H9 (cell line): Measurements from ENCODE around the gene LMO1. TPM values are rescaled to one million over a fixed set of nuclear protein-coding genes. Genes with fewer than 3 reads are reported as not detected.

Experiments
- DNase-seq: peaks from one replicate; pipeline ENCODE4 v3.0.0-alpha.2; 2017
- H2AFZ ChIP-seq: one replicate; pipeline ENCODE4 v1.6.1; 2013; ENCODE audit warnings: mild to moderate bottlenecking, low read length, control low read depth, moderate library complexity
- H2AK5ac ChIP-seq: 2 replicates; pipeline ENCODE4 v1.6.1; 2013; ENCODE audit warnings: low read length, control low read depth, mixed read lengths; ENCODE audit not compliant: insufficient read length
- H2BK120ac ChIP-seq: one replicate; pipeline ENCODE4 v1.6.1; 2013; ENCODE audit warnings: low read depth, mild to moderate bottlenecking, low read length, control low read depth, inconsistent platforms; ENCODE audit not compliant: poor library complexity, severe bottlenecking
- H2BK12ac ChIP-seq: 2 replicates; pipeline ENCODE4 v1.6.1; 2013; ENCODE audit warnings: low read length, control low read depth, mixed read lengths, low read depth; ENCODE audit not compliant: insufficient read length
- H2BK15ac ChIP-seq: 2 replicates; pipeline ENCODE4 v1.6.1; 2013; ENCODE audit warnings: low read depth, low read length, control low read depth
- H2BK20ac ChIP-seq: one replicate; pipeline ENCODE4 v1.6.1; 2013; ENCODE audit warnings: low read depth, mild to moderate bottlenecking, low read length, control low read depth, inconsistent platforms; ENCODE audit not compliant: poor library complexity, severe bottlenecking
- H2BK5ac ChIP-seq: 2 replicates; pipeline ENCODE4 v1.6.1; 2013; ENCODE audit warnings: low read length, control low read depth, mixed read lengths; ENCODE audit not compliant: insufficient read length
- H3K14ac ChIP-seq: 2 replicates; pipeline ENCODE4 v1.6.1; 2013; ENCODE audit warnings: low read length, control low read depth; ENCODE audit not compliant: insufficient read depth
- H3K18ac ChIP-seq: 2 replicates; pipeline ENCODE4 v1.6.1; 2013; ENCODE audit warnings: low read depth, mild to moderate bottlenecking, mixed read lengths, low read length, control low read depth; ENCODE audit not compliant: insufficient read length
- H3K23ac ChIP-seq: 2 replicates; pipeline ENCODE4 v1.6.1; 2013; ENCODE audit warnings: low read length, control low read depth, mixed read lengths, low read depth; ENCODE audit not compliant: insufficient read length
- H3K23me2 ChIP-seq: 2 replicates; pipeline ENCODE4 v1.6.1; 2013; ENCODE audit warnings: low read depth, mild to moderate bottlenecking, mixed read lengths, low read length, control low read depth; ENCODE audit not compliant: insufficient read length, poor library complexity, severe bottlenecking
- H3K27ac ChIP-seq: 2 replicates; pipeline ENCODE4 v1.5.1; 2013; ENCODE audit warnings: low read length, control low read depth, mixed read lengths, low read depth; ENCODE audit not compliant: insufficient read length
- H3K27me3 ChIP-seq: 2 replicates; pipeline ENCODE4 v1.6.1; 2013; ENCODE audit warnings: low read length, control low read depth, inconsistent platforms; ENCODE audit not compliant: insufficient read depth
- H3K4ac ChIP-seq: 2 replicates; pipeline ENCODE4 v1.6.1; 2013; ENCODE audit warnings: low read depth, mild to moderate bottlenecking, control low read depth, inconsistent platforms, low read length, moderate library complexity
- H3K4me1 ChIP-seq: 2 replicates; pipeline ENCODE4 v1.6.1; 2013; ENCODE audit warnings: low read length, control low read depth, inconsistent platforms; ENCODE audit not compliant: insufficient read depth
- H3K4me2 ChIP-seq: 2 replicates; pipeline ENCODE4 v1.6.1; 2013; ENCODE audit warnings: low read length, control low read depth, mixed read lengths; ENCODE audit not compliant: insufficient read length, insufficient read depth
- H3K56ac ChIP-seq: 2 replicates; pipeline ENCODE4 v1.6.1; 2013; ENCODE audit warnings: low read depth, mild to moderate bottlenecking, mixed read lengths, low read length, control low read depth; ENCODE audit not compliant: insufficient read length
- H3K79me1 ChIP-seq: 2 replicates; pipeline ENCODE4 v1.6.1; 2013; ENCODE audit warnings: low read depth, mild to moderate bottlenecking, moderate library complexity, low read length, control low read depth, inconsistent platforms; ENCODE audit not compliant: insufficient read depth, poor library complexity, severe bottlenecking
- H3K79me2 ChIP-seq: 2 replicates; pipeline ENCODE4 v1.6.1; 2013; ENCODE audit warnings: low read length, control low read depth, inconsistent platforms; ENCODE audit not compliant: insufficient read depth
- H3K9ac ChIP-seq: 2 replicates; pipeline ENCODE4 v1.6.1; 2013; ENCODE audit warnings: low read length, control low read depth, mixed read lengths; ENCODE audit not compliant: insufficient read length; ENCODE audit errors: extremely low read depth
- H3K9me3 ChIP-seq: one replicate; pipeline ENCODE4 v1.6.1; 2013; ENCODE audit warnings: low read depth, low read length, inconsistent platforms; ENCODE audit not compliant: control insufficient read depth
- H3T11ph ChIP-seq: one replicate; pipeline ENCODE4 v1.6.1; 2013; ENCODE audit warnings: mild to moderate bottlenecking, low read length, control low read depth, inconsistent platforms
- H4K20me1 ChIP-seq: one replicate; pipeline ENCODE4 v1.6.1; 2013; ENCODE audit not compliant: control insufficient read depth, insufficient read length, insufficient read depth
- H4K5ac ChIP-seq: 2 replicates; pipeline ENCODE4 v1.6.1; 2013; ENCODE audit warnings: low read depth, mild to moderate bottlenecking, mixed read lengths, low read length, control low read depth; ENCODE audit not compliant: insufficient read length
- H4K8ac ChIP-seq: replicated peaks from 2 replicates; pipeline ENCODE4 v1.6.1; 2013; ENCODE audit warnings: low read length, control low read depth, mixed read lengths, low read depth; ENCODE audit not compliant: insufficient read length
- H4K91ac ChIP-seq: 2 replicates; pipeline ENCODE4 v1.6.1; 2013; ENCODE audit warnings: low read depth, mild to moderate bottlenecking, moderate library complexity, mixed read lengths, low read length, control low read depth; ENCODE audit not compliant: insufficient read length
- H3K27ac Mint-ChIP-seq, 3 experiments: 2 replicates in 2 of 3; 3 replicates in 1 of 3; pipeline ENCODE4 v1.8.0; 2020 to 2021; ENCODE audit warnings: mixed read lengths in 3 of 3, mild to moderate bottlenecking in 1 of 3, moderate library complexity in 1 of 3
- H3K27me3 Mint-ChIP-seq: 2 replicates; pipeline ENCODE4 v1.8.0; 2021; ENCODE audit warnings: low read depth, mild to moderate bottlenecking, moderate library complexity, mixed read lengths
- H3K36me3 Mint-ChIP-seq, 3 experiments: 2 replicates in 2 of 3; 3 replicates in 1 of 3; pipeline ENCODE4 v1.8.0; 2020 to 2021; ENCODE audit warnings: low read depth in 3 of 3, mixed read lengths in 3 of 3; ENCODE audit not compliant: insufficient read depth in 1 of 3
- H3K4me1 Mint-ChIP-seq, 2 experiments: 2 replicates each; pipeline ENCODE4 v1.8.0; 2020; ENCODE audit warnings: mixed read lengths in 2 of 2
- H3K4me3 Mint-ChIP-seq, 2 experiments: 2 replicates in 1 of 2; 3 replicates in 1 of 2; pipeline ENCODE4 v1.8.0; 2020 to 2021; ENCODE audit warnings: mild to moderate bottlenecking in 2 of 2, mixed read lengths in 2 of 2, moderate library complexity in 1 of 2
- H3K9me3 Mint-ChIP-seq, 2 experiments: 2 replicates in 1 of 2; 3 replicates in 1 of 2; pipeline ENCODE4 v1.8.0; 2020; ENCODE audit warnings: mild to moderate bottlenecking in 2 of 2, mixed read lengths in 2 of 2, moderate library complexity in 1 of 2
- WGBS: extraction: QIAGEN DNeasy Blood & Tissue Kit; methylation state at CpG from one replicate; pipeline ENCODE4 v1.1.7; 2013; ENCODE audit warnings: missing lambda C conversion rate, low lambda C conversion rate, mixed read lengths; ENCODE audit not compliant: insufficient read length; ENCODE audit errors: extremely low coverage; 5-methylcytosine and 5-hydroxymethylcytosine counted together
- total RNA-seq: library from RNA; stranded (reverse); gene quantifications from 2 replicates; pipeline ENCODE4 v1.2.1, GENCODE V29; 2021
- TF ChIP-seq, protein P1 (sequence below): fragments of 200-600 bp; sonication (generic); conservative IDR thresholded peaks from 3 replicates; pipeline ENCODE4 v1.8.0; 2021; ENCODE audit warnings: antibody characterized with exemption, mild to moderate bottlenecking

The LMO1 gene
- total RNA-seq, 1 experiment from 2014 or later, result 0.50 TPM

GRCh38 chr11:8271106-8271886, 7.6 kb upstream of the LMO1 start:
- Histone ChIP-seq H3K27ac (no peak overlapping the region), H3K18ac (no peak overlapping the region), H3K4me1 (no peaks in the 10 kb centered on the region), H3K23ac (no peak overlapping the region), H4K91ac (no peak overlapping the region), H3K23me2 (peaks cover 4% of the 10 kb centered on the region), H2BK15ac (no peak overlapping the region), H4K8ac (no peak overlapping the region), H4K5ac (no peak overlapping the region), H2BK20ac (no peak overlapping the region), H3K9me3 (no peaks in the 10 kb centered on the region), H3T11ph (no peak overlapping the region), H2AFZ (no peak overlapping the region), H3K56ac (no peak overlapping the region), H2BK12ac (no peak overlapping the region), H3K27me3 (peaks cover 40% of the 10 kb centered on the region), H4K20me1 (no peaks in the 10 kb centered on the region), H2BK120ac (no peak overlapping the region), H3K79me1 (no peaks in the 10 kb centered on the region), H3K79me2 (no peaks in the 10 kb centered on the region), H2AK5ac (no peak overlapping the region), H3K9ac (no peak overlapping the region), H3K14ac (no peak overlapping the region), H3K4ac (no peak overlapping the region), H3K4me2 (no peak overlapping the region), H2BK5ac (no peak overlapping the region)
- DNase-seq, result no peak
- no peak overlapping the region for H3K27ac Mint-ChIP-seq
- no peaks in the 10 kb centered on the region; a peak in 2 of 7 replicates for H3K36me3 Mint-ChIP-seq
- peaks cover 3 to 18% of the 10 kb centered on the region in 2 experiments for H3K4me1 Mint-ChIP-seq
- H3K9me3 Mint-ChIP-seq, result peaks cover 0 to 4% of the 10 kb centered on the region in 2 experiments; a peak in 3 of 5 replicates
- peaks cover 74% of the 10 kb centered on the region for H3K27me3 Mint-ChIP-seq
- no CpG with 5 or more reads among the region's 5 CpGs for WGBS
- TF ChIP-seq, protein P1, sequence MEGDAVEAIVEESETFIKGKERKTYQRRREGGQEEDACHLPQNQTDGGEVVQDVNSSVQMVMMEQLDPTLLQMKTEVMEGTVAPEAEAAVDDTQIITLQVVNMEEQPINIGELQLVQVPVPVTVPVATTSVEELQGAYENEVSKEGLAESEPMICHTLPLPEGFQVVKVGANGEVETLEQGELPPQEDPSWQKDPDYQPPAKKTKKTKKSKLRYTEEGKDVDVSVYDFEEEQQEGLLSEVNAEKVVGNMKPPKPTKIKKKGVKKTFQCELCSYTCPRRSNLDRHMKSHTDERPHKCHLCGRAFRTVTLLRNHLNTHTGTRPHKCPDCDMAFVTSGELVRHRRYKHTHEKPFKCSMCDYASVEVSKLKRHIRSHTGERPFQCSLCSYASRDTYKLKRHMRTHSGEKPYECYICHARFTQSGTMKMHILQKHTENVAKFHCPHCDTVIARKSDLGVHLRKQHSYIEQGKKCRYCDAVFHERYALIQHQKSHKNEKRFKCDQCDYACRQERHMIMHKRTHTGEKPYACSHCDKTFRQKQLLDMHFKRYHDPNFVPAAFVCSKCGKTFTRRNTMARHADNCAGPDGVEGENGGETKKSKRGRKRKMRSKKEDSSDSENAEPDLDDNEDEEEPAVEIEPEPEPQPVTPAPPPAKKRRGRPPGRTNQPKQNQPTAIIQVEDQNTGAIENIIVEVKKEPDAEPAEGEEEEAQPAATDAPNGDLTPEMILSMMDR, result no peak
- no peak overlapping the region for H3K4me3 Mint-ChIP-seq
